H1 (cell line): ENCODE measurements around the gene ZNF25. TPM values are rescaled to one million over a fixed set of nuclear protein-coding genes. Genes with fewer than 3 reads are reported as not detected.

ENCODE experiments used
- ATF3 ChIP-seq: IDR thresholded peaks from 2 replicates; pipeline ENCODE4 v1.6.1; 2011; ENCODE audit warnings: low read depth, mild to moderate bottlenecking, low read length; ENCODE audit not compliant: insufficient read depth
- BACH1 ChIP-seq: IDR thresholded peaks from 2 replicates; pipeline ENCODE4 v1.6.1; 2012; ENCODE audit warnings: low read length, improper control_type of control experiment
- BRCA1 ChIP-seq: IDR thresholded peaks from 2 replicates; pipeline ENCODE4 v1.6.1; 2012; ENCODE audit warnings: low read depth, low read length, improper control_type of control experiment
- CHD1 ChIP-seq: IDR thresholded peaks from 2 replicates; pipeline ENCODE4 v1.6.1; 2012; ENCODE audit warnings: low read depth, low read length, improper control_type of control experiment
- CHD2 ChIP-seq: IDR thresholded peaks from 2 replicates; pipeline ENCODE4 v1.6.1; 2012; ENCODE audit warnings: low read length, improper control_type of control experiment
- E2F6 ChIP-seq: IDR thresholded peaks from 2 replicates; pipeline ENCODE4 v1.6.1; 2012; ENCODE audit warnings: inconsistent platforms
- EGR1 ChIP-seq: IDR thresholded peaks from 2 replicates; pipeline ENCODE4 v1.6.1; 2011; ENCODE audit warnings: low read depth, low read length, borderline replicate concordance
- EP300 ChIP-seq, 2 experiments: IDR thresholded peaks; 1 replicate in 1 of 2; 2 replicates in 1 of 2; pipeline ENCODE4 v1.6.1; 2011 to 2012; ENCODE audit warnings: low read depth in 2 of 2, low read length in 2 of 2, mild to moderate bottlenecking in 2 of 2, borderline replicate concordance in 1 of 2, inconsistent platforms in 1 of 2, moderate library complexity in 1 of 2
- JUN ChIP-seq: IDR thresholded peaks from 2 replicates; pipeline ENCODE4 v1.6.1; 2011; ENCODE audit warnings: low read depth, mild to moderate bottlenecking, improper control_type of control experiment, low read length
- KDM4A ChIP-seq: IDR thresholded peaks from one replicate; pipeline ENCODE4 v1.7.1; 2012; ENCODE audit warnings: low read depth, mild to moderate bottlenecking, moderate library complexity, low read length, inconsistent platforms; ENCODE audit not compliant: severe bottlenecking
- MAFK ChIP-seq: IDR thresholded peaks from 2 replicates; pipeline ENCODE4 v1.6.1; 2012; ENCODE audit warnings: low read depth, mild to moderate bottlenecking, improper control_type of control experiment, low read length
- PHF8 ChIP-seq: fragments of 200-600 bp; sonication (generic); conservative IDR thresholded peaks from 2 replicates; pipeline ENCODE4 v1.7.1; 2012; ENCODE audit warnings: low read depth, mild to moderate bottlenecking, inconsistent platforms, low read length, moderate library complexity
- POLR2A ChIP-seq, 2 experiments: IDR thresholded peaks; 1 replicate in 1 of 2; 2 replicates in 1 of 2; pipeline ENCODE4 v1.6.1; 2011; ENCODE audit warnings: low read depth in 2 of 2, low read length in 2 of 2, mild to moderate bottlenecking in 2 of 2; ENCODE audit errors: control extremely low read depth in 1 of 2
- POLR2AphosphoS5 ChIP-seq: IDR thresholded peaks from 2 replicates; pipeline ENCODE4 v1.6.1; 2011; ENCODE audit warnings: low read depth, low read length
- RAD21 ChIP-seq, 2 experiments: IDR thresholded peaks in 1 of 2; conservative IDR thresholded peaks in 1 of 2; 2 replicates each; pipeline ENCODE4 v1.6.1; 2011; ENCODE audit warnings: low read depth in 2 of 2, low read length in 2 of 2, improper control_type of control experiment in 1 of 2, inconsistent platforms in 1 of 2, mild to moderate bottlenecking in 1 of 2, moderate library complexity in 1 of 2
- SIN3A ChIP-seq, 2 experiments: IDR thresholded peaks in 1 of 2; conservative IDR thresholded peaks in 1 of 2; 2 replicates each; pipeline ENCODE4 v1.6.1; 2011 to 2012; ENCODE audit warnings: low read length in 2 of 2, improper control_type of control experiment in 1 of 2, low read depth in 1 of 2, mild to moderate bottlenecking in 1 of 2
- SP1 ChIP-seq: IDR thresholded peaks from 2 replicates; pipeline ENCODE4 v1.6.1; 2011; ENCODE audit warnings: low read depth, low read length
- SP4 ChIP-seq: IDR thresholded peaks from 2 replicates; pipeline ENCODE4 v1.6.1; 2012; ENCODE audit warnings: low read length, inconsistent platforms
- SUZ12 ChIP-seq: fragments of 200-600 bp; sonication (generic); IDR thresholded peaks from 2 replicates; pipeline ENCODE4 v1.6.1; 2012; ENCODE audit warnings: mild to moderate bottlenecking, inconsistent platforms, low read length, moderate library complexity, mixed read lengths
- TAF1 ChIP-seq: IDR thresholded peaks from 2 replicates; pipeline ENCODE4 v1.6.1; 2011; ENCODE audit warnings: mild to moderate bottlenecking, low read depth, low read length
- TBP ChIP-seq: IDR thresholded peaks from 2 replicates; pipeline ENCODE4 v1.6.1; 2011; ENCODE audit warnings: low read depth, low read length, improper control_type of control experiment
- USF2 ChIP-seq: IDR thresholded peaks from 2 replicates; pipeline ENCODE4 v1.6.1; 2011; ENCODE audit warnings: low read length, improper control_type of control experiment
- polyA plus RNA-seq, 7 experiments: library from polyadenylated mRNA; depleted of rRNA in 3 of 7; stranded (reverse) in 5 of 7; unstranded in 2 of 7; fragments of >200 nt in 5 of 7; fragments of 200-250 nt in 2 of 7; gene quantifications; 1 replicate in 5 of 7; 2 replicates in 1 of 7; 4 replicates in 1 of 7; pipeline versions ENCODE4 v1.2.1 to v1.2.3, GENCODE V29; 2011 to 2013; ENCODE audit warnings: missing spikeins in 2 of 7, mixed read lengths in 2 of 7
- total RNA-seq: library from RNA; stranded (reverse); fragmentation: NEBNext Ultra II Directional; extraction: Animal tissue kit (Norgen Biotek cat#: 25700); gene quantifications from 2 replicates; pipeline ENCODE4 v1.2.1, GENCODE V29; 2021

Gene ZNF25
- total and polyA plus RNA-seq, 2 of the 8 experiments (the other 6 are each of a cell fraction or from before 2014, with no cell fraction given), result 0.17 to 1.3 TPM

- no peak for TF ChIP-seq BRCA1
- no peak for TF ChIP-seq EP300 (IDR thresholded peaks at IDR 0.05; ENCODE audit: borderline replicate concordance in 1 of 2, low read depth in 2 of 2, low read length in 2 of 2)
- TF ChIP-seq RAD21 (IDR thresholded peaks at IDR 0.05 in 1 of 2, conservative IDR thresholded peaks at IDR 0.05 in 1 of 2; ENCODE audit: low read depth in 2 of 2, low read length in 2 of 2), result no peak
- TF ChIP-seq CHD1, result no peak
- peak; percentile 68; the same call in 1 of the 2 replicates for TF ChIP-seq EGR1
- TF ChIP-seq USF2, result no peak
- no peak for TF ChIP-seq SP1
- TF ChIP-seq TAF1, result peak; percentile 32; the same call in 1 of the 2 replicates
- TF ChIP-seq TBP, result peak; percentile 36; the same call in 1 of the 2 replicates
- no peak for TF ChIP-seq POLR2A (IDR thresholded peaks at IDR 0.05; ENCODE audit: control extremely low read depth in 1 of 2, low read depth in 2 of 2, low read length in 2 of 2)
- 0 out of 2 replicates have a peak, but pooled peaks have one; percentile 2 for TF ChIP-seq E2F6
- TF ChIP-seq CHD2, result no peak
- no peak for TF ChIP-seq JUN
- no peak for TF ChIP-seq ATF3
- no peak for TF ChIP-seq SIN3A (conservative IDR thresholded peaks at IDR 0.05 in 1 of 2, IDR thresholded peaks at IDR 0.05 in 1 of 2; ENCODE audit: low read depth in 1 of 2, low read length in 2 of 2)
- TF ChIP-seq BACH1, result peak; percentile 39
- no peak for TF ChIP-seq SP4
- TF ChIP-seq PHF8, result peak; percentile 77; the same call in 1 of the 2 replicates
- TF ChIP-seq KDM4A, result peak; percentile 24
- no peak for TF ChIP-seq MAFK
- no peak; the same call in none of the 2 replicates for TF ChIP-seq POLR2AphosphoS5
- no peak for TF ChIP-seq SUZ12
These were observed 33.9 kb upstream of the ZNF25 start, which contains the start of gene ZNF33A (continued) for GRCh38 chr10:38010119-38010903.
